Colonic mucosa (tissue), 4 donors: Measurements from ENCODE around the gene TTC12. TPM values are rescaled to one million over a fixed set of nuclear protein-coding genes. Genes with fewer than 3 reads are reported as not detected.

Experiments used
- DNase-seq: peaks from one replicate; pipeline ENCODE4 v3.0.0-alpha.2; 2020
- H3K27ac ChIP-seq: fragments of 200-600 bp; one replicate; pipeline ENCODE4 v1.8.0; 2021
- H3K27me3 ChIP-seq: fragments of 200-600 bp; one replicate; pipeline ENCODE4 v1.8.0; 2021
- H3K36me3 ChIP-seq: fragments of 200-600 bp; one replicate; pipeline ENCODE4 v1.8.0; 2021
- H3K4me1 ChIP-seq: fragments of 200-600 bp; one replicate; pipeline ENCODE4 v1.8.0; 2021; ENCODE audit warnings: mild to moderate bottlenecking
- H3K4me3 ChIP-seq: fragments of 200-600 bp; one replicate; pipeline ENCODE4 v1.8.0; 2021
- H3K9ac ChIP-seq, 2 donors: one replicate each; pipeline ENCODE4 v1.7.0; 2013; ENCODE audit warnings: control low read depth in 2 of 2, low read depth in 2 of 2, low read length in 2 of 2
- H3K9me3 ChIP-seq: fragments of 200-600 bp; one replicate; pipeline ENCODE4 v1.8.0; 2021
- intact Hi-C: fragments of 100-400 bp; cut with DNase I; formaldehyde crosslinking; loops from one replicate; pipeline ENCODE4 v1.14.1; 2022
- total RNA-seq, 2 donors: library from RNA; stranded (reverse); fragmentation: NEBNext Ultra II Directional in 1 of 2; extraction: Animal tissue kit (Norgen Biotek cat#: 25700) in 1 of 2; gene quantifications; one replicate each; pipeline ENCODE4 v1.2.1, GENCODE V29; 2021
- TF ChIP-seq, protein P1 (sequence below): fragments of 200-600 bp; IDR thresholded peaks from one replicate; pipeline ENCODE4 v1.8.0; 2022; ENCODE audit warnings: antibody characterized with exemption, mild to moderate bottlenecking
- donor health status: healthy.
- donor health status: DM: no; HTN: no; CAD: no.
- donor health status: DM: no; HTN: no; CAD: no.

The TTC12 gene
- total RNA-seq, 2 donors from 2014 or later: 11.1 to 21.3 TPM

DNA sequence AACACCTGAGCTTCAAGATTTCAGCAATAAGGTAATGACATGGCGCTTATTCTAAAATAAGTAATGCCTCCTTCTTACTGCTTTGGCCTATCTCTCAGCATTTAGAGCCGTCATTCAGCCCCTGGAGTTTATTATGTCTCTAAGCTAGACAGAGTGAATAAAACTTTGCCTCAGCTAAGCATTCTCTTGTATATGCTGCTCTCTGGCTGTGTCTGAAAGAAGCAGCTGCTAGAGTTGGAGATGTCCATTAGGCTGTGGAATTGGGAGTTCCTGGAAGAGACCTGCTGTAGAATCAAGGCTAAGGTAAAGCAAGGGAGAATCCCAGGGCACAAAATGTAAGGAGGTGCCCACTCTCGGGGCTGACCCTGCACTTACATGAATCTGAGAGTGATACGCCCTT lies 35.5 kb upstream of the TTC12 start:
- Histone ChIP-seq H3K9ac (no peak overlapping the region), H3K27ac (no peak overlapping the region), H3K4me1 (no peaks in the 10 kb centered on the region), H3K36me3 (no peaks in the 10 kb centered on the region), H3K4me3 (no peak overlapping the region), H3K9me3 (no peaks in the 10 kb centered on the region), H3K27me3 (no peaks in the 10 kb centered on the region)
- intact Hi-C loops: no loop called here
- TF ChIP-seq, protein P1, sequence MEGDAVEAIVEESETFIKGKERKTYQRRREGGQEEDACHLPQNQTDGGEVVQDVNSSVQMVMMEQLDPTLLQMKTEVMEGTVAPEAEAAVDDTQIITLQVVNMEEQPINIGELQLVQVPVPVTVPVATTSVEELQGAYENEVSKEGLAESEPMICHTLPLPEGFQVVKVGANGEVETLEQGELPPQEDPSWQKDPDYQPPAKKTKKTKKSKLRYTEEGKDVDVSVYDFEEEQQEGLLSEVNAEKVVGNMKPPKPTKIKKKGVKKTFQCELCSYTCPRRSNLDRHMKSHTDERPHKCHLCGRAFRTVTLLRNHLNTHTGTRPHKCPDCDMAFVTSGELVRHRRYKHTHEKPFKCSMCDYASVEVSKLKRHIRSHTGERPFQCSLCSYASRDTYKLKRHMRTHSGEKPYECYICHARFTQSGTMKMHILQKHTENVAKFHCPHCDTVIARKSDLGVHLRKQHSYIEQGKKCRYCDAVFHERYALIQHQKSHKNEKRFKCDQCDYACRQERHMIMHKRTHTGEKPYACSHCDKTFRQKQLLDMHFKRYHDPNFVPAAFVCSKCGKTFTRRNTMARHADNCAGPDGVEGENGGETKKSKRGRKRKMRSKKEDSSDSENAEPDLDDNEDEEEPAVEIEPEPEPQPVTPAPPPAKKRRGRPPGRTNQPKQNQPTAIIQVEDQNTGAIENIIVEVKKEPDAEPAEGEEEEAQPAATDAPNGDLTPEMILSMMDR: no peak
- no peak for DNase-seq

DNA sequence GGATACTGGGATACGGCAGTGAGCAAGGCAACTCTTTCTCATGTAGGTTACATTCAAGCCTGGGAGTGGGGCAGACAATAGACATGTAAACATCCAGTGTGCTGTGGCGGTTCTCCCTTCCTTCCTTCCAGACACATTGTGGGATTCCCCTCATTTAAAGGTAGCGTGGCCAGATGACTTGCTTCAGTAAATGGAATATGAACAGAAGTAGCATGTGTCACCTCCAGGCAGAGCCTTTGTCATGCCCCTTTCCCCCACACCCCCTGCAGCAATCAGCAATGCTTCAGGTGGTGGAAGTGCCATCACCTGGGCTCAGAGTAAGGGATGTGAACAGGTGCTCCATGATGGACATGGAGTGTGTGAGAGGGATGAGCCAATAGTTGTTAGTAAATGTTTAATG lies 34.8 kb upstream of the TTC12 start:
- Histone ChIP-seq H3K27me3 (no peaks in the 10 kb centered on the region), H3K4me3 (no peak overlapping the region), H3K27ac (no peak overlapping the region), H3K9me3 (no peaks in the 10 kb centered on the region), H3K36me3 (no peaks in the 10 kb centered on the region), H3K9ac (no peak overlapping the region), H3K4me1 (no peaks in the 10 kb centered on the region)
- TF ChIP-seq, protein P1: no peak
- intact Hi-C loops: no loop called here
- no peak for DNase-seq

DNA sequence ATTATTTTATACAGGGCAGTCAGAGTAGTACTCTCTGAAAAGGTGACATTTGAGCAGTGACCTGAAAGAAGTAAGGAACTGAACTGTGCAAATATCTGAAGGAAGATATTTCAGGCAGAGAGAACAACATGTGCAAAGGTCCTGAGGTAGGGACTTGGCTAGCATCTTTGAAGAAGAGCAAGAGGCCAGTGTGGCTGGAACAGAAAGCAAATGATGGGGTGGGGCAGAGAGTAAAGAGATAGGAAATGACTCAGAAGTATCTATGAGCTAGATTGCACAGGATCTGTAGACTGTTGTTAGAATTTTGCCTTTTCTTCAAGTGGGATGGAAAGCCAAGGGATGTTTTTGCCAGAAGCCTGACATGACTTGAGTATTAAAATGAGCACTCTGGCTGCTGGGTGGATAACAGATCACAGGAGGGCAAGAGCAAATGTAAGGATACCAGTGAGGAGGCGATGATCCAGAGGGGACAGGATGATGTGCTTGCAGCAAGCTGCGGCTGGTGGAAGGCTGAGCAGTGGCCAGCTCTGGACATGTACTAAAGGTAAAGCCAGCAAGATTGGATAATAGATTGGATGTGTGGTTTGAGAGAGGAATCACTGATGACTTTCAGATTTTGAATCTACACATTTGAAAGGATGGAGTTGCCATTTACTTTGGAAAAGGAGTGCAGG lies 33.2 kb upstream of the TTC12 start:
- DNase-seq: no peak
- no peak overlapping the region for H3K9ac ChIP-seq
- H3K27ac ChIP-seq: no peak overlapping the region
- H3K27me3 ChIP-seq: no peaks in the 10 kb centered on the region
- TF ChIP-seq, protein P1: no peak
- intact Hi-C loops: no loop called here
- H3K4me1 ChIP-seq: no peaks in the 10 kb centered on the region
- H3K4me3 ChIP-seq: no peak overlapping the region
- no peaks in the 10 kb centered on the region for H3K36me3 ChIP-seq
- no peaks in the 10 kb centered on the region for H3K9me3 ChIP-seq

DNA sequence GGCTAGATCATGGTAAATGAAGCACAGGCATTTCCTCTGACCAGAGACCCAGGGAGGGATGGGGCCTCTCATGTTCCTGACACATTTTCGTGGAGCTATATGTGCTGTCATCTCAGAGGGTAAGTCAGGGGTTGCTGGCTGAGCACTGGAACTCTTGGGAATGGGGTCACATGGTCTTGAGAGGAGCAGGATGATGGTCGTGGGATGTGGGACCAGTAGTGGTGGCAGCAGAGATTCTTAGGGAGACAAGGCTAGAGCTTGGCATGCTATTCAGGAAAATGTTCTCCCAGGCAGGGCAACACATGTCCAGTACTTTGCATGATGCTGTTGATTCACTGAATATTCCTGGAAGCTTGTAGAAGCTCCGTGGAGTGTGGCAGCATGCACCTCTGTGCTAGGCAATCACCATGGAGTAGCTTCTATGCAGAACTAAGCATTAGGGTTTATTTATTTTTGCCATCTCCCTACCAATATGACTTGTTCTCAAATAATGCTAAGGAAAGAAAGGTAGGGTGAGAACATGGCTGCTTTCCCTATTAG lies 31.4 kb upstream of the TTC12 start:
- no peaks in the 10 kb centered on the region for H3K36me3 ChIP-seq
- H3K9me3 ChIP-seq: no peaks in the 10 kb centered on the region
- H3K27me3 ChIP-seq: no peaks in the 10 kb centered on the region
- DNase-seq: no peak
- H3K4me3 ChIP-seq: no peak overlapping the region
- H3K9ac ChIP-seq: no peak overlapping the region
- TF ChIP-seq, protein P1: no peak
- H3K27ac ChIP-seq: no peak overlapping the region
- H3K4me1 ChIP-seq: no peaks in the 10 kb centered on the region
- intact Hi-C loops: no loop called here

DNA sequence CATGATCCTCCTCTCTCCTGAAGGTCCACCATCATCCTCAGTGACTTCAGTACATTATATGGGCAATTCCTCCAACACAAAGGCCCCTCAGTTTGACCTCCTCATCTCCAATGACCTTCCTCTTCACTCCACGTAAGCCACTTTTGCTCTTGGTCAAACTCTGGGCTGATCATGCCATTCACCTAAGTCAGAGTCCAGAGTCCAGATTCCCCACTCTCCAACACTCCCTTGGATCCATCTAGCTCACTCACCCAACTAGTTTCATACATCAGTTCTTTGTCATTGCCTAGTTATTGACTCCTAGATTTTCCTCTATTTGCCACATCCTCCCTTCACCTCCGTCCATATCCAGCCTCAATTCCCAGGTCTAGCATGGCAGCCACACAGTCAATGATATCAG lies 30.5 kb upstream of the TTC12 start:
- no peak overlapping the region for H3K9ac ChIP-seq
- H3K36me3 ChIP-seq: no peaks in the 10 kb centered on the region
- no peak overlapping the region for H3K4me3 ChIP-seq
- TF ChIP-seq, protein P1: no peak
- DNase-seq: no peak
- H3K4me1 ChIP-seq: no peaks in the 10 kb centered on the region
- no peaks in the 10 kb centered on the region for H3K27me3 ChIP-seq
- no peaks in the 10 kb centered on the region for H3K9me3 ChIP-seq
- intact Hi-C loops: no loop called here
- H3K27ac ChIP-seq: no peak overlapping the region
